Eye (tissue), 1 donor: ENCODE results near the gene ZNF701.
"Not testable (repeated sequence)": the region's sequence is repeated elsewhere in the genome, so short reads cannot be mapped to it uniquely, and the experiment has no call there.

Source experiments
- DNase-seq: peaks from one replicate; pipeline ENCODE4 v3.0.0-alpha.2; 2015

ZNF701 gene

GRCh38 chr19:52570000-52570861 is at the start of gene ZNF701:
TSS of gene ZNF701 (plus strand) at chr19:52570287. CDS start at chr19:52574148, 3,861 bp downstream.
- peak; percentile 98 for DNase-seq

- no peak for DNase-seq
These were observed 47.5 kb upstream of the ZNF701 start for GRCh38 chr19:52522551-52522950.

- no peak for DNase-seq
These were observed 46.0 kb upstream of the ZNF701 start for GRCh38 chr19:52524086-52524485.

DNA sequence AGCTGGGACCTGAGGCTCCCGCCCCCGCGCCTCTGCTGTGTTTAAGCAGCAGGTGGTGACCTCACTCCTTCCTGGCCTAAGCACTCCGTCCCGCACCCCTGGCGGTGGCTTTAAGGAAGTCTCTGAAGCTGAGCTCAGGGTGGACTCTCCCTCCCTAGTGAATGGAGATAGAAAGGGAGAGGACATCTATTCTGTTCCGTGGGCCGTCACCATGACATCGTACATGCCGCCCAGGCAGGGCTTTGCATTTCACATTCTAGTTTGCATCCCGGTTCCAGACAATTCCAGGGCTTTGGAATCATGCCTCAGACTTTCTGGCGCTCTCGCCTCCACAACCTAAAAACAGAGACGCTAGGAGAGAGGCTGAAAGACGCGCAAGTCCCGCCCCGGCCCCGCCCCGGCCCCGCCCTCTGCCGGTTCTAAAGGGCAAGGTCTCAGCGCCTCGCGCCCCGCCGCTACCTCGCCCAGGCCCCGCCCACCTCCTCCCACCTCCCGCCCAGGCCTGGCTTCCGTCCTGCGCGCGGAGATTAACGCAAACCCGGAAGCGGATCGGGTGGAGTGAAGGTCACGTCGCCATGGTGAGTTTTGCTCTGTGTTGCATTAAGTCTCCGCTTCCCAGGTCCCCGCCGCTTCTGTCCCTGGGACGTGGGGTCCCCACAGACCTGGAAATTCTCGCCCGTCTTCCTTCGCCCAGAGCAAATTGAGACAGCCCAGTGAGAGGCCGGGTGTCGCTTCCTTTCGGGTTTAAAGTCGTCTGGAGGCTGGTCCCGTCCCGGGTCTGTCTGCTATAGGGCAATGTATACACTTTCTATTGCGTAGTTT is 42.7 kb upstream of the ZNF701 start, which contains the start of gene ZNF808:
Gene ZNF808, plus strand, starts transcription at position 535 of the 822 bp plus-strand sequence. CDS start 15,617 bp downstream, outside the sequence.
- peak; percentile 96 for DNase-seq

DNA sequence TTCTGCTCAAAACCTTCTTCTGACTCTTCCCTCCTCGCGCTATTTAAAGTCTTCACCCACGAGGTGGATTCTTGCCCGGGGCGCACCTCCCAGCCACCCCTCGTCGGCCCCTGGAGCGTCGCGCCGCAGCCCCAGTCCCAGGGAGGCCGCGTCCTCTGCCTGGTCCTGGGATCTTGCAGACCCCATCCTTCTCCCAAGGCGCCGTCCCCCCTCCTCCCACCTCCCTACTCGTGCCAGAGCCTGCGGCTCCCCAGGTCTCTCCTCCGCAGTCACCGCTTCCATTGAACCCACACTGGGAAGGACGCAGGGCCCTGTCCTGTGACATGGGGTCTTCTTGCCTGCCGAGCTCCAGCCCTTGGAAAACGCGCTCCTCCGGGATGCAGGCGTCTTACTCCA is 42.1 kb upstream of the ZNF701 start:
- no peak for DNase-seq

DNA sequence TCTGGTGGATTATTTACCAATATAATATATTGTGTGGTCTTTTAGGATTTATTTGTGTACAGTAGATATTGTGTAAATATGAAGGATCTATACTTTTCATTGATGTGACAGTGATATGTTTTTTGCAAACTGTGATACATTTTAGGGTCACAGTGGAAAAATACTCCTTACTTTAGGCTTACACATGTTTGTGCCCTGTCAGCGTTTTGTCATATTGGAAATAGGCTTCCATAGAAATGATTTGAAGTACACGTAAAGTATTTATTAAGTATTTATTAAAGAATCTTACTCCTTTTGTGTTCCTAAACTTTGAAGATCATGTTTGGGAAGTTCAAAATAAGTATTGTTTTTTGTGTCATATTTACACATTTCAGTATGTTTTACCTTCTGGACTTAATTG is 37.6 kb upstream of the ZNF701 start:
- DNase-seq = no peak

- no peak for DNase-seq
These were observed 36.2 kb upstream of the ZNF701 start for GRCh38 chr19:52533901-52534300.

DNA sequence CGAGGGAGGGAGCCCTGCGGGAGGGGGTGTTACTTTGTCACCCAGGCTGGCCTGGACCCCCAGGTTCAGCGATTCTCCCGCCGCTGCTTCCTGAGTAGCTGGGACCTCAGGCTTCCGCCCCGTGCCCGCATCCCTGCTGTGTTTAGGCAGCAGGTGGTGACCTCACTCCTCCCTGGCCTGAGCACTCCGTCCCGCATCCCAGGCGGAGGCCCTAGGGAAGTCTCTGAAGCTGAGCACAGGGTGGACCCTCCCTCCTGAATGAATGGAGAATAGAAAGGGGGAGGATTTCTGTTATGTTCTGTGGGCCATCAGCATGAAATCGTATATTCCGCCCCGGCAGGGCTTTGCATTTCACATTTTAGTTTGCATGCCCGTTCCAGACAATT is 34.7 kb upstream of the ZNF701 start:
- DNase-seq = not testable (repeated sequence)

DNA sequence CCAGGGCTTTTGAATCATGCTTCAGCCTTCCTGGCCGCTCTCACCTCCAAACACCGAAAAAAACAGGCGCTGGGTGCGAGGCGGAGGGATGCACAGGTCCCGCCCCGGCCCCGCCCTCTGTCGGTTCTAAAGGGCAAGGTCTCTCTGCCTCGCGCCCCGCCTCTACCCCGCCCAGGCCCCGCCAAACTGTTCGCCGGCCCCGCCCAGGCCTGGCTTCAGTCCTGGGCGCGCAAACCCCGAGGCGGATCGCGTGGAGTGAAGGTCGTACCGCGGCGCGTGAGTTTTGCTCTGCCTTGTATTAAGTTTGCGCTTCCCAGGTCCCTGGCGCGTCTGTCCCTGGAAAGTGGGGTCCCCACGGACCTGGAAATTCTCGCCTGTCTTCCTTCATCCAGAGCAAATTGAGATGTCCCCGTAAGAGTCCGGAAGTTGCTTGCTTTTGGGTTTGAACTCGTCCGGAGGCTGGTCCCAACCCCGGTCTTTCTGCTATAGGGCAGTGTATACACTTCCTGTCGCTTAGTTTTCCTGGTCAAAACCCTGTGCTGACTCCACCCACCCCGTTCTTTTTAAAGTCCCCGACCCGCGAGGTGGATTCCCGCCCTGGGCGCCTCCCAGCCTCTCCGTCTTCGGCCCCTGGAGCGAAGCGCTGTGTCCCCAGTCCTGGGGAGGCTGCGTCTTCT is 34.2 kb upstream of the ZNF701 start:
- DNase-seq = peak; percentile 91

DNA sequence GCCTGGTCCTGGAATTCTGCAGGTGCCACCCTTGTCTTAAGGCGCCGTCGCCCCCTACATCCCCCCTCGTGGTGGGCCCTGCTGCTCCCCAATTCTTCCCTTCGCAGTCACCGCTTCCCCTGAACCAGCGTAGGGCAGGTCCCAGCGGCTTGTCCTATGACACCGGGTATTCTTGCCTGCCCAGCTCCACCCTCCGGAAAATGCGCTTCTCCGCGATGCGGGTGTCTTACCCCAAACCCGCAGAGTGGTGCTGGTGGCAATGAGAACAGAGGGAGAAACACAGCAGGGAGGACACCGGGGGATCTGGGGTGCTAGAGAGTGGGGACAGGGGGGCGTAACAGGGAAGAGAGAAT is 33.7 kb upstream of the ZNF701 start:
- DNase-seq = peak; percentile 44

DNA sequence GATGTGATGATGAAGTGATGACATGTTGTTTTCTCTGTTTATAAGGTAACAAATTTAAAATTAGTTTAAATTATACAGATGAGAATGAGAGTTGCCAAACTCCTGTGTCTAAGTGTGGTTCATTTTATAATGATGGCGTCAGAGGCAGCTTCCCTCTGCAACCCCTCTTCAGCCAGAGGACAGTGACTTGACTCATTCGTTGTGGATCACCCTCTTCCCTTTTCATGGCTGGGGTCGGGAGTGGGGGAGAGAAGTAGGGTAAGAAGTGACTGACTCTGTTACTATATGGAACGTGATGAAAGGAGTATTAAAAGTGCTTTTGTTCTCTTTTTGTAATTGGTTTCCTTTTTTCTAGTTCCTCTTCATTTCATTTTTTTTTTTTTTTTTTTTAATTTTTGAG is 31.3 kb upstream of the ZNF701 start:
- not testable (repeated sequence) for DNase-seq

DNA sequence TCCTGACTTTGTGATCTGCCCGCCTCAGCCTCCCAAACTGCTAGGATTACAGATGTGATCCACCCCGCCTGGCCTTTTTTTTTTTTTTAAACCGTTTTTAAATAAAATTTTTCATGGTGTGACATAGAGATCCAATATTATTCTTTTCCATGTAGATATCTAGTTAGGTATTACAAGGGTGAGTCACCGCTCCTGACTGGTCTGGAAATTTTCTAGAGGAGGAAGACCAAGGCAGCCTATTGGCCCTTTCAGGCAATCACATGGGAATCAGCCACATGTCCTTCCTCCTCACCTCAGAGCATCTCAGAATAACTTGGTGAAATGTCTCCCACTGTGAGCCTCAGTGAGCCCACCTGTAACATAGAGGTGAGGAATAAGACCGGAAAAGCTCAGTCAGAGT is 28.9 kb upstream of the ZNF701 start:
- DNase-seq = not testable (repeated sequence)

- no peak for DNase-seq
These were observed 28.5 kb upstream of the ZNF701 start for GRCh38 chr19:52541608-52542007.

DNA sequence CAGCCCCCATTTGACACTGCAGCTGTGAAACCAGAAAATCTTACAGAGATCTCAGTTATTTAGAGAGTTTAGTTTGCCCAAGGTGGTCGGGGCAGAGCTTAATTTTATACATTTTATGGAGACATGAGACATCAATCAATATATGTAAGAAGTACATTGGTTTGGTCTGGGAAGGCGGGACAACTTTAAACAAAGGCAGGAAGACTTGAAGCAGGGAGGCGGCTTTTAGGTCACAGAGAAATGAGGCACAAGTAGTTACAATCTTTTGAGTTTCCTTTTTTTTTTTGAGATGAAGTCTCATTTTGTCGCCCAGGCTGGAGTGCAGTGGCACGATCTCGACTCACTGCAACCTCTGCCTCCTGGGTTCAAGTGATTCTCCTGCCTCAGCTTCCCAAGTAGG is 27.5 kb upstream of the ZNF701 start:
- not testable (repeated sequence) for DNase-seq

- DNase-seq = no peak
These were observed 27.0 kb upstream of the ZNF701 start for GRCh38 chr19:52542984-52543664.

DNA sequence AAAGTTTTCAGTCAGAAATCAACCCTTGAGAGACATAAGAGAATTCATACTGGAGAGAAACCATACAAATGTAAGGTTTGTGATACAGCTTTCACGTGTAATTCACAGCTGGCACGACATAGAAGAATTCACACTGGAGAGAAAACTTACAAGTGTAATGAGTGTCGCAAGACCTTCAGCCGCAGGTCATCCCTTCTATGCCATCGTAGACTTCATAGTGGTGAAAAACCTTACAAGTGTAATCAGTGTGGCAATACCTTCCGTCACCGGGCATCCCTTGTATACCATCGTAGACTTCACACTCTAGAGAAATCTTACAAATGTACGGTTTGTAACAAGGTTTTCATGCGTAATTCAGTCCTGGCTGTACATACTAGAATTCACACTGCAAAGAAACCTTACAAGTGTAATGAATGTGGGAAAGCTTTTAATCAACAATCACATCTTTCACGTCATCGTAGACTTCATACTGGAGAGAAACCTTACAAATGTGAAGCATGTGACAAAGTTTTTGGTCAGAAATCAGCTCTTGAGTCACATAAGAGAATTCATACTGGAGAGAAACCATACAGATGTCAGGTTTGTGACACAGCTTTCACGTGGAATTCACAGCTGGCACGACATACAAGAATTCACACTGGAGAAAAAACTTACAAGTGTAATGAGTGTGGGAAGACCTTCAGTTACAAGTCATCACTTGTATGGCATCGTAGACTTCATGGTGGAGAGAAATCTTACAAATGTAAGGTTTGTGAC is 15.7 kb upstream of the ZNF701 start:
- no peak for DNase-seq

- no peak for DNase-seq
These were observed 12.7 kb upstream of the ZNF701 start for GRCh38 chr19:52557231-52557995.

- not testable (repeated sequence) for DNase-seq
These were observed 11.2 kb upstream of the ZNF701 start for GRCh38 chr19:52558732-52559445.

DNA sequence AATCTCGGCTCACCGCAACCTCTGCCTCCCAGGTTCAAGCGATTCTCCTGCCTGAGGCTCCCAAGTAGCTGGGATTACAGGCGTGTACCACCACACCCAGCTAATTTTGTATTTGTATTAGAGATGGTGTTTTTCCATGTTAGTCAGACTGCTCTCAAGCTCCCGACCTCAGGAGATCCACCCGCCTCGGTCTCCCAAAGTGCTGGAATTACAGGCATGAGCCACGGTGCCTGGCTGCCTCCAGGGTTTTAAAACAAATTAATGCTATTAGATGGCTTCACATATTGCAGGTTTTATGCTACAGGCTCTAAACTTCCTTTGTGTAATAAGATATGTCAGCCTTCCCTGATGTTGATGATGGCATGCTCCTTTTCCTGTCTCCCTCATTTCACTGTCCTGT is 8.5 kb upstream of the ZNF701 start:
- DNase-seq = not testable (repeated sequence)

GRCh38 chr19:52566121-52566520 is 4.0 kb upstream of the ZNF701 start:
- no peak for DNase-seq
